DND-41 (cell line): ENCODE measurements around the gene LRTM2.

Experiments
- EZH2 ChIP-seq: IDR thresholded peaks from 3 replicates; pipeline ENCODE4 v1.6.1; 2012; ENCODE audit warnings: borderline replicate concordance, low read depth, mild to moderate bottlenecking, moderate library complexity, low read length, inconsistent platforms; ENCODE audit not compliant: severe bottlenecking
- TF ChIP-seq, protein P1 (sequence below): IDR thresholded peaks from 2 replicates; pipeline ENCODE4 v1.5.1; 2012; ENCODE audit warnings: borderline replicate concordance, low read length, moderate library complexity, mild to moderate bottlenecking; ENCODE audit not compliant: poor library complexity, severe bottlenecking; ENCODE audit errors: extremely low read depth

GRCh38 chr12:1801303-1801975, 18.9 kb upstream of the LRTM2 start:
- TF ChIP-seq, protein P1, sequence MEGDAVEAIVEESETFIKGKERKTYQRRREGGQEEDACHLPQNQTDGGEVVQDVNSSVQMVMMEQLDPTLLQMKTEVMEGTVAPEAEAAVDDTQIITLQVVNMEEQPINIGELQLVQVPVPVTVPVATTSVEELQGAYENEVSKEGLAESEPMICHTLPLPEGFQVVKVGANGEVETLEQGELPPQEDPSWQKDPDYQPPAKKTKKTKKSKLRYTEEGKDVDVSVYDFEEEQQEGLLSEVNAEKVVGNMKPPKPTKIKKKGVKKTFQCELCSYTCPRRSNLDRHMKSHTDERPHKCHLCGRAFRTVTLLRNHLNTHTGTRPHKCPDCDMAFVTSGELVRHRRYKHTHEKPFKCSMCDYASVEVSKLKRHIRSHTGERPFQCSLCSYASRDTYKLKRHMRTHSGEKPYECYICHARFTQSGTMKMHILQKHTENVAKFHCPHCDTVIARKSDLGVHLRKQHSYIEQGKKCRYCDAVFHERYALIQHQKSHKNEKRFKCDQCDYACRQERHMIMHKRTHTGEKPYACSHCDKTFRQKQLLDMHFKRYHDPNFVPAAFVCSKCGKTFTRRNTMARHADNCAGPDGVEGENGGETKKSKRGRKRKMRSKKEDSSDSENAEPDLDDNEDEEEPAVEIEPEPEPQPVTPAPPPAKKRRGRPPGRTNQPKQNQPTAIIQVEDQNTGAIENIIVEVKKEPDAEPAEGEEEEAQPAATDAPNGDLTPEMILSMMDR: no peak
- no peak for TF ChIP-seq EZH2
